HG02885 (cell line): ENCODE data around the gene DBNL.
A peak's percentile ranks its signal among the peaks of the same experiment; 100 is the strongest.

Source experiments
- ATAC-seq: cut with Tn5 transposase; IDR thresholded peaks from one replicate; pipeline ENCODE4 v1.9.1; 2021; ENCODE audit warnings: mild to moderate bottlenecking; ENCODE audit not compliant: unreplicated experiment, poor library complexity

The DBNL gene

GRCh38 chr7:44060091-44060947, 15.8 kb downstream of the DBNL start:
- ATAC-seq, result no peak

DNA sequence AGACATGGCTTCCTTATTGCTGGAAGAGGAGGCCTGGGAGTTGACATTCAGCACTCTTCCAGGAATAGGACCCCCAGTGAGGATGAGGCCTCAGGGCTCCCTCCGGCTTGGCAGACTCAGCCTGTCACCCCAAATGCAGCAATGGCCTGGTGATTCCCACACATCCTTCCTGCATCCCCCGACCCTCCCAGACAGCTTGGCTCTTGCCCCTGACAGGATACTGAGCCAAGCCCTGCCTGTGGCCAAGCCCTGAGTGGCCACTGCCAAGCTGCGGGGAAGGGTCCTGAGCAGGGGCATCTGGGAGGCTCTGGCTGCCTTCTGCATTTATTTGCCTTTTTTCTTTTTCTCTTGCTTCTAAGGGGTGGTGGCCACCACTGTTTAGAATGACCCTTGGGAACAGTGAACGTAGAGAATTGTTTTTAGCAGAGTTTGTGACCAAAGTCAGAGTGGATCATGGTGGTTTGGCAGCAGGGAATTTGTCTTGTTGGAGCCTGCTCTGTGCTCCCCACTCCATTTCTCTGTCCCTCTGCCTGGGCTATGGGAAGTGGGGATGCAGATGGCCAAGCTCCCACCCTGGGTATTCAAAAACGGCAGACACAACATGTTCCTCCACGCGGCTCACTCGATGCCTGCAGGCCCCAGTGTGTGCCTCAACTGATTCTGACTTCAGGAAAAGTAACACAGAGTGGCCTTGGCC, 16.6 kb downstream of the DBNL start:
- ATAC-seq, result no peak

GRCh38 chr7:44061645-44062179, 17.2 kb downstream of the DBNL start:
- no peak for ATAC-seq

- ATAC-seq, result no peak
Measured at GRCh38 chr7:44062180-44062902, 17.8 kb downstream of the DBNL start.

- no peak for ATAC-seq
Measured at GRCh38 chr7:44062903-44063295, 18.4 kb downstream of the DBNL start.

- no peak for ATAC-seq
Measured at GRCh38 chr7:44063547-44063893, 19.0 kb downstream of the DBNL start.

DNA sequence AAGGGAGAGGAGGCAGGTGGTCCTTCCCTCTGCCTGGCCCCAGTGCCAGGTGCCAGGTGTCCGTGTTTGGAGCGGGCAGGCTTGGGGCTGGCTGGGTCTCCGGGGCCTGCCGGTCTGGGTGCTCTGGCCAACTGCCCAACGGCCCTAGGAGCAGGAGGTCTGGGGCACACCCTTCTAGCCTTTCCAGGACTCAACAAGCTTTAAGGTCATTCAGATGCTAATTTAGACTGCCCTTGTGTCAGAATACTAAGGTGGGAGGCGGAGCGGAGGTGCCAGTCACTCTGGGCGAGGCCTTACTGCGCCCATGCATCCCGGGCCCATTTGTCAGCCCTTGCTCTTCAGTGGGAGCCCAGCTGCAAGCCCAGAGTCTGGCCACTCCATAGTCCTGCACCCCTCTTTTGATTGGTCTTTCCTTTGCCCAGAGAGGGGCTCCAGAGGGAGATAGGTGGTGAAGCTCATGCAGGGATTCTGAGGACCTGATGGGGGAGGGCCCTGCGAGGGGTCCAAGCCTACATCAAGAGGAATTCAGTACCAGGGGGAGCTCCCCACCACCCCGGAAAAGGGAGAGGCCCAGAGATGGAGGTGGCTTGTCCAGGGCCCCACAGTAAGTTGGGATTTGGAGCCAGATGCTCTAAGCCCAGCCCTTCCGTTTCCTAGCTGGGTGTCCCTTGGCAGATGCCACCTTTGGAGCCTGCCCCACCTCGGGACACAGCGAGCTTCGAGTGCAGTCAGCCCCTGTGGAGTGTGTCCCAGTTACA, 19.6 kb downstream of the DBNL start:
- ATAC-seq, result no peak

DNA sequence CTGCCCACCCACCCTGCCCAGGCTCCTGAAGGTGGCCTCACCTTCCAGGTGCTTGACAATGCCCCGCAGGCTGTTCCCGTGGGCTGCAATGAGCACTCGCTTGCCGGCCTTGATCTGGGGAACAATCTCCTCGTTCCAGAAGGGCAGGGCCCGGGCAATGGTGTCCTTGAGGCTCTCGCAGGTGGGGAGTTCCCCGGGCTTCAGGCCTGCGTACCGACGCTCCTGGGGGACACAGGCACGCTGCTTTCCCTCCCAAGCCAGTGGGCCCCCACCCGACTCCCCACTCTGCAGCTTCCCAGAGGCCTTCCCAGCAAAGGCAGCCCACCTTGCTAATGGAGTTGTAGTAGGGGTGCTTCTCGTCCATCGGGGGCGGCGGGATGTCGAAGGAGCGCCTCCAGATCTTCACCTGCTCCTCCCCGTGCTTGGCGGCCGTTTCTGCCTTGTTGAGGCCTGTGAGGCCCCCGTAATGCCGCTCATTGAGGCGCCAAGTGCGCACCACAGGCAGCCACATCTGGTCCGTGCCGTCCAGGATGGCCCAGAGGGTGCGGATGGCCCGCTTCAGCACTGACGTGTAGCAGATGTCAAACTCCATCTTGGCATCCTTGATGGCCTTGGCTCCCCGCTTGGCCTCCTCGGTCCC, 20.4 kb downstream of the DBNL start:
- no peak for ATAC-seq

DNA sequence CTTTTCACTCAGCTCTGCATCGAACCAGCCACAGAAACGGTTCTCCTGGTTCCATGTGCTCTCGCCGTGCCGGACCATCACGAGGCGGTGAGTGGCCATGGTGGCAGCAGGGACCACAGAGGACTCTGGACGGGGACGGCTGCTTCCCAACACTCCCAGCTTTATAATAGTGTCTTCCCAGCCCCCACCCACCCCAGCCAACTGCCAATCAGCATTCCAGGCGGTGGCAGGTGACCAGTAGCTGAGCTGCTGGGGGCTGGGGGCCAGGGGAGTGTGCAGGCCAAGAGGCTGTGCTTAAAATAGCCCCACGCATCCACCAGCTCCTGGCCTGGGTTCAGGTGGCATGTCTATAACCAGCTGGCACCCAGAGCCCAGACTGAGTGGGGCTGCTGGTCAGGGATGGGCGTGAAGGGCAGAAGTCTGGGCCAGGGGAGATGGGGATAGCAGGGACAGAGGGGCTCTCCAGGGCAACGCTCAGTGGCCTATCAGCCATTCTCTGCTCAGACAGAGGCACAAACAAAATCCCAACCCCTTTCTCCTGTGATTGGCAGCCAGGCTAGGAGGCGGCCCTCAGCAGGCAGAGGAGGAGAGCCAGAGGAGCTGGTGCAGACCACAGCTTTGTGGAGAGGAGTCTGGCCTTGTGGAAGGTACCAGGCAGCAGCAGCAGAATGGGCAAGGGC, 21.1 kb downstream of the DBNL start, which contains the start of gene PGAM2:
Gene PGAM2 (minus strand): TSS at position 137 of the 680 bp plus-strand sequence. CDS start 38 bp downstream, at position 99.
- no peak for ATAC-seq

DNA sequence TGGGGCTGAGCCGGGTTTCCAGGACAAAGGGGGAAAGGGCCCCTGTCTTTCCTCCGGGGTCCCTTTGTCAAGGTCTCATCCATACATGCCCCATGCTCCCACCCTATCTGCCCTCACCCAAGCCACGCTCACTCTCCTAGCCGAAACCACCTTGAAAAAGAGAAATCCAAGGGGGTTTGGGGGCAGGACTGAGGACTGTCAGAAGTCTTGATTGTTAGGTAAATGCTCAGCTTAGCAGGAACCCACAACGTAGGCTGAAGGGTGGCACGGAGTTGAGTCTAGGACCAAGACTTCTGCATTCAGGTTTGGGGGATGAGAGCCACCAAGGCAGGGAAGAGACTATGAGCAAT, 21.6 kb downstream of the DBNL start:
- no peak for ATAC-seq

DNA sequence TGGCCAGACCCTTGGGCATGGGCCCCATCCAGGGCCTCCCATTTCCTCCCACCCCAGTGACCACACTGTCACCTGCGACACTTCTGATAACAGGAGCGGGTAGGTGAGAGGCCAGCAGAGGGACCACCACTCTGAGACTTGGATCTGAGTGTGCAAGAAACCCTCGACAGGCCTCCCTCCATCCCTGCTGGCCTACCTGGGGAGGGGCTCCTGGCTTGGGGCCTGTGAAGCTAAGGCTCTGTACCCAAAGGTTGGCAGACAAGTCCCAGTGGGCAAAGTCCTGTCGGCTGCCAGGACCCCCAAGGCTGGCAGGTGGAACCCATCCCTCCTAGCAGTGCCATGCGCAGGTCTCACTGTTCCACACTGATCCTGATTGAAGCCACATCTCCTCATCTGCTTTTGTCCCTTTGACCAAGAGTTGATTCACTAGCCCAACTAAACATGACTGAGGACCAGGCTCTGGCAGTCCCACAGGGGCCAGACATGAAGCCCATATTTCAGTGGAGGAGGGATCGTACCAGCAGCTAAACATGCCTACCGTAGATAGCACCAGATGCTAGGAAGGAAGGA, 22.1 kb downstream of the DBNL start:
- no peak for ATAC-seq

GRCh38 chr7:44067064-44067951, 22.8 kb downstream of the DBNL start:
- no peak for ATAC-seq

DNA sequence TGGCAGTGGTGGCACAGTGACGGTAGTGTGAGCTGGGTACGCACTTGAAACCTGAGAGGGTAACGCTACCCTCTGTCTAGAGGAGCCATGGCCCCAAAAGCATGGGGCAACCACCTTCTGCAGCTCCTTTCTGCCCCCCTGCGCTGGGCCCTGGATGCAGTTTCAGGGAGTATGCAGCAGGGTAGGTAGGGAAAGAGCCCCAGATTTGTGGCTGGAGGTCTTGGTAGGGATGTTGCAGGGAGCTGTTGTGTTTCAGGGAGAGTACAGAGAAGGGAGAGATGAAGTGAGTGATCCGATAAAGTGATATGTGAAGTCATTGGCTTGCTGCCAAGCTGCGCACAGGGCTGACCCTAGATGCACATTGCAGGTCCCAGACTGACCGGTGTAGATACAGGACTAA, 23.6 kb downstream of the DBNL start:
- no peak for ATAC-seq

DNA sequence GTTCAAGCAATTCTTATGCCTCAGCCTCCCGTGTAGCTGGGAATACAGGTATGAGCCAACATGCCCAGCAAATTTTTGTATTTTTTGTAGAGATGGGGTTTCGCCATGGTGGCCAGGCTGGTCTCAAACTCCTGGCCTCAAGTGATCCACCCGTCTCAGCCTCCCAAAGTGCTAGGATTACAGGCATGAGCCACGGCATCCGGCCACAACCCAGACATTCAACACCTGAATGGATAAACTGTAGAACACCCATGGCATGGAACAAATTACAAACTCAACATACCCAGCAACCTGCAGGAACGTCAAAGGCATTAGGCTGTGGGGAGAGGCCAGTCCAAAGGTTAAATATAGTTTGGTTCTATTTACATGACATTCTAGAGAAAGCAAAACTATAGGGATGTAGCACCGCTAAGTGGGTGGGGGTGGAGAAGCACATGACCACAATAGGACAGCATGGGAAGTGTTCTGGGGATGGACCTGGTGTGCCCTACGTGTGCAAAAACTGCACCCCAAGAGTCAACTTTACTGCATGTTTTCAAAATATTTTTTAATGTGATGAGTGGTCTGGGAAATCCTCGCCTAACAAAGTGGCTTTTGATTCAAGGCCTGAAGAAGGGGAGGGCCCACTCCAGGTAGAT, 27.3 kb downstream of the DBNL start:
- ATAC-seq, result no peak

DNA sequence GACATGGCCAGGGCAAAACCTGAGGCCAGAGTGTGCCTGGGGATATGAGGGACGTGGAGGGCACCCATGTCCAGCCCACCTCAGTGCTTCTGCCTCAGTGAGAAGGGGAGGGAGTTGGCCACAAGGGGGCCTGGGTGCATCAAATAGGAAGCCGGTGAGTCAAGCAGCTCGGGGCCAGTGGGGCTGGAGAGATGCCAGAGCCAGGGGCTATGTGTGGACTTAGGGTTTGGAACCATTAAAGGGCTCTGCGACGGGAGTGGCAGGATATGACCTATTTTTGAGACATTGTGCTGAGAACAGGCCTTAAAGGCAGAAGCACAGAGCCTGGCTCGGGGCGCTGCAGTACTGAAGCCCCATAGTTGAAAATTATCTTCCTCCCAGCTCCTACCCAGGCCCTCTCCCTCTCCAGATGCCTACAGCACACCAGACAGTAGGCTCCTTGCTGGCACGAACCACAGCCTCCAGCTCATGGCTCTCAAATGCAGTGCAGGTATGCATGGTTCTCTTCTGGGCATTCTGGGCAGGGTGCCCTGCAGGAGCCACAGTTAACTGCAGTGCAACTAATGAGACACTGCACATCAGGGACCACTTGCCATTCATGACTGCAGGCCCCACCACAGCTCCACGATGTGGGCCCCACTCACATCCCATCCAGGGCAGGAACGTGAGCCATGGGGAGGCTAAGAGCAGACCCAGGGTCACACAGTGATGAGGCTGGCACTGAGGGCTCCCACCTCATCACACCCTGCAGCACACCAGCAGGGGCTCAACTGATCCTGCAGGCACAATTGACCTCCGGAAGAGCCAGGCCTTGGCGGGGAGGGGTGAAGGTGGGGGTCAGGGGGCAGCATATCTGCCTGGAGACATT, 28.1 kb downstream of the DBNL start:
- no peak for ATAC-seq

DNA sequence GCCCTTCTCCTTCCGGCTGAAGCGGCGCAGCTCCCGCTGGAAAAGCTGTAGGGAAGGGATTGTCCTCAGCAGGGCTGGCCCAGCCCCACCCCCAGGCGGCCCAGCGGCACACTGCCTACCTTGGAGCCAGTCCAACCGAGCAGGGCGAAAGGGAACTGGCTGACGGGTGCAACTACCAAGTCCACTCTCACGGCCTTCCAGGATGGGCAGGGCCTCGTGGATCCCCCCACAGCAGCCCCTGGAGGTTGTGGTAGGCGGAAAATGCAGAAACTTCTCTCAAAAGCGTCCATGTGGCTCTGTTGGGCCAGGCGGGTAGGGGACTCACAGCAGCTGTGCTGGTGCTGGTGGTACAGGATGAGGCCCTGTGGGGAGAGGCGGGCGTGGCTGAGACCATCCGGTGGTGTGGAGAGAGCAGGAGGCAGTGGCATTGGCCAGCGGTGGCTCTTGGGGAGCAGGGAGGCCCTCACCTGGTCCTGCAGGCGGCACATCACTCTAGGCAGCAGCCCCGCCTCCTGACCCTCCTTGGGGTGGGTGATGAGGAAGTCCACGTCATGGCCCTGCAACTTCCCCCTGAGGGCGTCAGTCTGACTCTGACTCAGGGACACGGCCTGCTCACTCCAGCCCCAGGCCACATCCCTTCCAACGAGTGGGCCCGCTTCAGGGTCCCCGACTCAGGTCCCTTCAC, 29.3 kb downstream of the DBNL start:
- ATAC-seq, result peak; percentile 64
